Erythroblast (primary cell): ENCODE results near the gene P2RX5.

ENCODE experiments used
- DNase-seq, 2 experiments: peaks; one replicate each; lab custom pipeline; 2025; lab: John Stamatoyannopoulos, UW
- GATA1 ChIP-seq: IDR thresholded peaks from 2 replicates; pipeline ENCODE4 v1.6.1; 2011; ENCODE audit warnings: low read depth, mild to moderate bottlenecking, control low read depth, low read length, moderate library complexity
- POLR2A ChIP-seq: IDR thresholded peaks from 2 replicates; pipeline ENCODE4 v1.6.1; 2011; ENCODE audit warnings: mild to moderate bottlenecking, low read length

P2RX5 gene

GRCh38 chr17:3645310-3645709, 50.6 kb downstream of the P2RX5 start:
- TF ChIP-seq POLR2A: no peak
- no peak for TF ChIP-seq GATA1
- DNase-seq: no peak

GRCh38 chr17:3643889-3644349, 52.0 kb downstream of the P2RX5 start:
- TF ChIP-seq GATA1: no peak
- no peak for TF ChIP-seq POLR2A
- DNase-seq: no peak

- TF ChIP-seq POLR2A: no peak
- no peak for TF ChIP-seq GATA1
- DNase-seq: no peak
Measured at GRCh38 chr17:3641717-3642486, 54.1 kb downstream of the P2RX5 start.

- DNase-seq: no peak
- TF ChIP-seq POLR2A (no peak), GATA1 (no peak)
Measured at GRCh38 chr17:3641014-3641413, 54.9 kb downstream of the P2RX5 start.

- peak; percentile 86 to 93 for DNase-seq
- TF ChIP-seq POLR2A (peak; percentile 34), GATA1 (no peak)
Measured at GRCh38 chr17:3639981-3640596, 55.9 kb downstream of the P2RX5 start.

GRCh38 chr17:3636908-3637373, 59.0 kb downstream of the P2RX5 start:
- peak; percentile 47 to 62 for DNase-seq
- TF ChIP-seq GATA1 (no peak), POLR2A (no peak)

- TF ChIP-seq POLR2A (peak; percentile 66), GATA1 (no peak)
- peak; percentile 97 for DNase-seq
Measured at GRCh38 chr17:3636154-3636907, 59.6 kb downstream of the P2RX5 start, which contains the start of the genes CTNS and SHPK. Gene CTNS, plus strand, starts transcription at chr17:3636760. Its CDS starts 3,447 bp downstream, at chr17:3640207. Gene SHPK, minus strand, starts transcription at chr17:3636250. Its CDS starts 31 bp downstream, at chr17:3636219.

GRCh38 chr17:3635474-3636153, 60.3 kb downstream of the P2RX5 start:
- DNase-seq: peak in 1 of 2 experiments; percentile 47
- TF ChIP-seq GATA1 (no peak), POLR2A (no peak)

- DNase-seq: no peak
- TF ChIP-seq POLR2A: no peak
- no peak for TF ChIP-seq GATA1
Measured at GRCh38 chr17:3632287-3632686, 63.7 kb downstream of the P2RX5 start.

- no peak for DNase-seq
- no peak for TF ChIP-seq GATA1
- TF ChIP-seq POLR2A: no peak
Measured at GRCh38 chr17:3630781-3631180, 65.2 kb downstream of the P2RX5 start.

GRCh38 chr17:3627769-3628167, 68.2 kb downstream of the P2RX5 start:
- no peak for DNase-seq
- TF ChIP-seq GATA1 (no peak), POLR2A (no peak)

- no peak for DNase-seq
- TF ChIP-seq GATA1: no peak
- TF ChIP-seq POLR2A: no peak
Measured at GRCh38 chr17:3626831-3627768, 68.9 kb downstream of the P2RX5 start.
